GM21381 (cell line): ENCODE measurements around the gene UNC13D.
"Not testable (repeated sequence)": the region's sequence is repeated elsewhere in the genome, so short reads cannot be mapped to it uniquely, and the experiment has no call there.

Source experiments
- ATAC-seq: cut with Tn5 transposase; IDR thresholded peaks from one replicate; pipeline ENCODE4 v1.9.1; 2021; ENCODE audit warnings: mild to moderate bottlenecking, moderate library complexity; ENCODE audit not compliant: unreplicated experiment

The UNC13D gene

GRCh38 chr17:75843577-75844529 is at the start of gene UNC13D:
Gene UNC13D, minus strand, starts transcription at chr17:75844404. Its CDS starts 67 bp downstream, at chr17:75844337.
- no peak for ATAC-seq

- ATAC-seq: no peak
These were observed 49.3 kb upstream of the UNC13D start for GRCh38 chr17:75893305-75894048.

- no peak for ATAC-seq
These were observed 48.5 kb upstream of the UNC13D start for GRCh38 chr17:75892556-75893224.

GRCh38 chr17:75891605-75892555 is 47.7 kb upstream of the UNC13D start:
- ATAC-seq: no peak

GRCh38 chr17:75891022-75891604 is 46.9 kb upstream of the UNC13D start:
- ATAC-seq: no peak

- no peak for ATAC-seq
These were observed 45.2 kb upstream of the UNC13D start for GRCh38 chr17:75889454-75889853.

GRCh38 chr17:75888484-75888883 is 44.3 kb upstream of the UNC13D start:
- no peak for ATAC-seq

- not testable (repeated sequence) for ATAC-seq
These were observed 41.7 kb upstream of the UNC13D start for GRCh38 chr17:75885860-75886259.

GRCh38 chr17:75885431-75885830 is 41.2 kb upstream of the UNC13D start:
- ATAC-seq: no peak

- ATAC-seq: no peak
These were observed 37.7 kb upstream of the UNC13D start for GRCh38 chr17:75881678-75882454.

- no peak for ATAC-seq
These were observed 36.1 kb upstream of the UNC13D start for GRCh38 chr17:75880266-75880665.

GRCh38 chr17:75878174-75878998 is 34.2 kb upstream of the UNC13D start, which contains the start of gene TRIM47:
Gene TRIM47, minus strand, starts transcription at chr17:75878581. Its CDS starts 33 bp downstream, at chr17:75878548.
- no peak for ATAC-seq

- peak; percentile 56 for ATAC-seq
These were observed 33.6 kb upstream of the UNC13D start for GRCh38 chr17:75877752-75878173.

GRCh38 chr17:75876938-75877751 is 32.9 kb upstream of the UNC13D start:
- ATAC-seq: no peak

- no peak for ATAC-seq
These were observed 32.2 kb upstream of the UNC13D start for GRCh38 chr17:75876190-75876937.

GRCh38 chr17:75875940-75876189 is 31.7 kb upstream of the UNC13D start:
- ATAC-seq: no peak
